ENCODE results near the gene LPAR5.

DNA sequence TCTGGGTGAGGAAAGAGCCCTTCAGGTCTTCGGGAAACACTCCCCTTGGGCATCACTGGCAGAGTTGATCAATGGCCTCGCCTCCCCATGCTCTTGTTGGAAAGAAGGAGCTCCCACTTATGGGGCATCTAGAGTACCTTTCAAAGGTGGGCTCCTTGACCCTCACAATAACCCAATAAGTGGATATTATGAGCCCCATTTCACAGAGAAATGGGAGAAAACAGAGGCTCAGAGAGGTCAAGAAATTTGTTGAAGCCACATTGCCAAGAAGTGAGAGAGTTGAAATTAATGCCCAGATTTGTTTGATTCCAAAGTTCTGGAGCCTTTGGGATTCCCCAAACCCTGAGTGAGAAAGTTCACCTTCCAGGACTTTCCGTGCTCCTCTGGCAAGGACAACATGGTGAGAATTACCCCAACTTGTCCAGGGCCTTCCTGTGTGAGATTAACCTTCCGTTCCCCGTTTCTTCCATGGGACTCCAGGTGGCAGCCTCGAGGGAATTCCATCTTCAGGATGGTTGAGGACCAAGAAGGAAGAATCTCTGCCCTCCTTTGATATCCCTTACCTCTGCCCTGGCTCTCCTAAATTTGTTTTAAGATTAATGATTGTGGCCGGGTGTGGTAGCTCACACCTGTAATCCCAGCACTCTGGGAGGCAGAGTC lies 21.1 kb downstream of the LPAR5 start:
- TF ChIP-seq, protein P1, sequence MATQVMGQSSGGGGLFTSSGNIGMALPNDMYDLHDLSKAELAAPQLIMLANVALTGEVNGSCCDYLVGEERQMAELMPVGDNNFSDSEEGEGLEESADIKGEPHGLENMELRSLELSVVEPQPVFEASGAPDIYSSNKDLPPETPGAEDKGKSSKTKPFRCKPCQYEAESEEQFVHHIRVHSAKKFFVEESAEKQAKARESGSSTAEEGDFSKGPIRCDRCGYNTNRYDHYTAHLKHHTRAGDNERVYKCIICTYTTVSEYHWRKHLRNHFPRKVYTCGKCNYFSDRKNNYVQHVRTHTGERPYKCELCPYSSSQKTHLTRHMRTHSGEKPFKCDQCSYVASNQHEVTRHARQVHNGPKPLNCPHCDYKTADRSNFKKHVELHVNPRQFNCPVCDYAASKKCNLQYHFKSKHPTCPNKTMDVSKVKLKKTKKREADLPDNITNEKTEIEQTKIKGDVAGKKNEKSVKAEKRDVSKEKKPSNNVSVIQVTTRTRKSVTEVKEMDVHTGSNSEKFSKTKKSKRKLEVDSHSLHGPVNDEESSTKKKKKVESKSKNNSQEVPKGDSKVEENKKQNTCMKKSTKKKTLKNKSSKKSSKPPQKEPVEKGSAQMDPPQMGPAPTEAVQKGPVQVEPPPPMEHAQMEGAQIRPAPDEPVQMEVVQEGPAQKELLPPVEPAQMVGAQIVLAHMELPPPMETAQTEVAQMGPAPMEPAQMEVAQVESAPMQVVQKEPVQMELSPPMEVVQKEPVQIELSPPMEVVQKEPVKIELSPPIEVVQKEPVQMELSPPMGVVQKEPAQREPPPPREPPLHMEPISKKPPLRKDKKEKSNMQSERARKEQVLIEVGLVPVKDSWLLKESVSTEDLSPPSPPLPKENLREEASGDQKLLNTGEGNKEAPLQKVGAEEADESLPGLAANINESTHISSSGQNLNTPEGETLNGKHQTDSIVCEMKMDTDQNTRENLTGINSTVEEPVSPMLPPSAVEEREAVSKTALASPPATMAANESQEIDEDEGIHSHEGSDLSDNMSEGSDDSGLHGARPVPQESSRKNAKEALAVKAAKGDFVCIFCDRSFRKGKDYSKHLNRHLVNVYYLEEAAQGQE (IDR thresholded peaks at IDR 0.05; ENCODE audit: unreplicated experiment): no peak
- TF ChIP-seq EZH2 (IDR thresholded peaks at IDR 0.05; ENCODE audit: low read depth, unreplicated experiment) (no peak), POLR2AphosphoS5 (IDR thresholded peaks at IDR 0.05; ENCODE audit: low read depth) (no peak), ZNF331 (CRISPR knock-in tag; IDR thresholded peaks at IDR 0.05; ENCODE audit: low read depth) (no peak), CREB1 (CRISPR knock-in tag; IDR thresholded peaks at IDR 0.05; ENCODE audit: low read depth) (no peak), EZH2phosphoT487 (IDR thresholded peaks at IDR 0.05; ENCODE audit: unreplicated experiment) (no peak), JUNB (IDR thresholded peaks at IDR 0.05; ENCODE audit: unreplicated experiment) (no peak), NANOG (IDR thresholded peaks at IDR 0.05; ENCODE audit: borderline replicate concordance) (no peak), ZNF114 (CRISPR knock-in tag; IDR thresholded peaks at IDR 0.05) (no peak)
- TF ChIP-seq, protein P2, sequence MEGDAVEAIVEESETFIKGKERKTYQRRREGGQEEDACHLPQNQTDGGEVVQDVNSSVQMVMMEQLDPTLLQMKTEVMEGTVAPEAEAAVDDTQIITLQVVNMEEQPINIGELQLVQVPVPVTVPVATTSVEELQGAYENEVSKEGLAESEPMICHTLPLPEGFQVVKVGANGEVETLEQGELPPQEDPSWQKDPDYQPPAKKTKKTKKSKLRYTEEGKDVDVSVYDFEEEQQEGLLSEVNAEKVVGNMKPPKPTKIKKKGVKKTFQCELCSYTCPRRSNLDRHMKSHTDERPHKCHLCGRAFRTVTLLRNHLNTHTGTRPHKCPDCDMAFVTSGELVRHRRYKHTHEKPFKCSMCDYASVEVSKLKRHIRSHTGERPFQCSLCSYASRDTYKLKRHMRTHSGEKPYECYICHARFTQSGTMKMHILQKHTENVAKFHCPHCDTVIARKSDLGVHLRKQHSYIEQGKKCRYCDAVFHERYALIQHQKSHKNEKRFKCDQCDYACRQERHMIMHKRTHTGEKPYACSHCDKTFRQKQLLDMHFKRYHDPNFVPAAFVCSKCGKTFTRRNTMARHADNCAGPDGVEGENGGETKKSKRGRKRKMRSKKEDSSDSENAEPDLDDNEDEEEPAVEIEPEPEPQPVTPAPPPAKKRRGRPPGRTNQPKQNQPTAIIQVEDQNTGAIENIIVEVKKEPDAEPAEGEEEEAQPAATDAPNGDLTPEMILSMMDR (conservative IDR thresholded peaks at IDR 0.05; ENCODE audit: low read depth in 2 of 2): peak in 1 of 2 experiments; percentile 49; a peak in 2 of 4 replicates
- TF ChIP-seq, protein P3, sequence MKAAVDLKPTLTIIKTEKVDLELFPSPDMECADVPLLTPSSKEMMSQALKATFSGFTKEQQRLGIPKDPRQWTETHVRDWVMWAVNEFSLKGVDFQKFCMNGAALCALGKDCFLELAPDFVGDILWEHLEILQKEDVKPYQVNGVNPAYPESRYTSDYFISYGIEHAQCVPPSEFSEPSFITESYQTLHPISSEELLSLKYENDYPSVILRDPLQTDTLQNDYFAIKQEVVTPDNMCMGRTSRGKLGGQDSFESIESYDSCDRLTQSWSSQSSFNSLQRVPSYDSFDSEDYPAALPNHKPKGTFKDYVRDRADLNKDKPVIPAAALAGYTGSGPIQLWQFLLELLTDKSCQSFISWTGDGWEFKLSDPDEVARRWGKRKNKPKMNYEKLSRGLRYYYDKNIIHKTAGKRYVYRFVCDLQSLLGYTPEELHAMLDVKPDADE (IDR thresholded peaks at IDR 0.05): no peak
